SK-N-SH (cell line): ENCODE data around the gene SYDE1.

Experiments
- EP300 ChIP-seq, 2 experiments: IDR thresholded peaks; 2 replicates each; pipeline versions ENCODE4 v1.4.0 to v1.6.1; 2012; ENCODE audit warnings: borderline replicate concordance in 1 of 2, low read depth in 1 of 2, low read length in 1 of 2
- GATA2 ChIP-seq: sonication (generic); formaldehyde crosslinking; IDR thresholded peaks from 2 replicates; pipeline ENCODE4 v1.5.0; 2020; ENCODE audit warnings: mild to moderate bottlenecking, missing genetic modification reagents
- POLR2AphosphoS5 ChIP-seq: IDR thresholded peaks from 2 replicates; pipeline ENCODE4 v1.6.1; 2012; ENCODE audit warnings: low read depth, low read length
- RAD21 ChIP-seq: IDR thresholded peaks from 2 replicates; pipeline ENCODE4 v1.6.1; 2012; ENCODE audit warnings: mild to moderate bottlenecking, low read length
- RFX5 ChIP-seq: IDR thresholded peaks from 2 replicates; pipeline ENCODE4 v1.6.1; 2012; ENCODE audit warnings: mild to moderate bottlenecking, improper control_type of control experiment, low read length
- RXRA ChIP-seq: IDR thresholded peaks from 2 replicates; pipeline ENCODE4 v1.4.0; 2012; ENCODE audit warnings: low read depth, mild to moderate bottlenecking, borderline replicate concordance
- TCF12 ChIP-seq: IDR thresholded peaks from 2 replicates; pipeline ENCODE4 v1.4.0; 2012
- TF ChIP-seq, protein P1 (sequence below): fragments of 200-600 bp; sonication (generic); IDR thresholded peaks from 2 replicates; pipeline ENCODE4 v1.6.1; 2017; ENCODE audit warnings: antibody characterized with exemption, mild to moderate bottlenecking, moderate library complexity
- TF ChIP-seq, protein P2 (sequence below): IDR thresholded peaks from 2 replicates; pipeline ENCODE4 v1.6.1; 2012; ENCODE audit warnings: mild to moderate bottlenecking, low read depth, low read length, moderate library complexity
- TF ChIP-seq, protein P3 (sequence below): IDR thresholded peaks from 2 replicates; pipeline ENCODE4 v1.4.0; 2012; ENCODE audit warnings: low read depth

DNA sequence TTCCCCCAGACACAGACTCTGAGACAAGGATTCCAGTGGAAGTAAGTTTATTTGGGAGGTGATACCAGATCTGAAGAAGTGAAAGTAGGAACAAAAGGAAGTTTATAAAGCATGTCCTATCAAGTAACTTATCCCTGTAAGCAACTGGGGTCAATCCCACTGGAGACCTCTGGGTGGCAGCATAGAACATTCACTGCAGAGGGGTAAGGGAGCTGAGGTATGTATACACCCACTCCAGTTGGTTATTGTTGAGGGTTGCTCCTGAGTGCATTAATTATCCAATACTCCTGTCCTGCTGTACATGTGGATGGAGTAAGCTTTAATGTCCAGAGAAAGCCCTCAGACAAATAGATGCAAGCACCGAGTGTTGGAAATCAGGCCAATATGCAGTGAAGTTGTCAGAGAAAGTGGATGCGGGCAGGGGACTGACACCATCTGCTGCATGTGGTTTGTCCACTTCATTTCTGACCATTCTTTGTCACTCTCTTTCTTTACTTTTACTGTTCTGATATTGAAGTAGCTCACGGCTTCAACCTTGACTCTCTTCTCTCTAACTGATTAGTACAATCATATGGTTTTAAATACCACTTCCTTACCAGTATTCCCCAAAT is 46.9 kb downstream of the SYDE1 start:
- TF ChIP-seq, protein P1, sequence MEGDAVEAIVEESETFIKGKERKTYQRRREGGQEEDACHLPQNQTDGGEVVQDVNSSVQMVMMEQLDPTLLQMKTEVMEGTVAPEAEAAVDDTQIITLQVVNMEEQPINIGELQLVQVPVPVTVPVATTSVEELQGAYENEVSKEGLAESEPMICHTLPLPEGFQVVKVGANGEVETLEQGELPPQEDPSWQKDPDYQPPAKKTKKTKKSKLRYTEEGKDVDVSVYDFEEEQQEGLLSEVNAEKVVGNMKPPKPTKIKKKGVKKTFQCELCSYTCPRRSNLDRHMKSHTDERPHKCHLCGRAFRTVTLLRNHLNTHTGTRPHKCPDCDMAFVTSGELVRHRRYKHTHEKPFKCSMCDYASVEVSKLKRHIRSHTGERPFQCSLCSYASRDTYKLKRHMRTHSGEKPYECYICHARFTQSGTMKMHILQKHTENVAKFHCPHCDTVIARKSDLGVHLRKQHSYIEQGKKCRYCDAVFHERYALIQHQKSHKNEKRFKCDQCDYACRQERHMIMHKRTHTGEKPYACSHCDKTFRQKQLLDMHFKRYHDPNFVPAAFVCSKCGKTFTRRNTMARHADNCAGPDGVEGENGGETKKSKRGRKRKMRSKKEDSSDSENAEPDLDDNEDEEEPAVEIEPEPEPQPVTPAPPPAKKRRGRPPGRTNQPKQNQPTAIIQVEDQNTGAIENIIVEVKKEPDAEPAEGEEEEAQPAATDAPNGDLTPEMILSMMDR: peak; percentile 61
- no peak for TF ChIP-seq GATA2 (CRISPR knock-in tag)
- TF ChIP-seq, protein P2, sequence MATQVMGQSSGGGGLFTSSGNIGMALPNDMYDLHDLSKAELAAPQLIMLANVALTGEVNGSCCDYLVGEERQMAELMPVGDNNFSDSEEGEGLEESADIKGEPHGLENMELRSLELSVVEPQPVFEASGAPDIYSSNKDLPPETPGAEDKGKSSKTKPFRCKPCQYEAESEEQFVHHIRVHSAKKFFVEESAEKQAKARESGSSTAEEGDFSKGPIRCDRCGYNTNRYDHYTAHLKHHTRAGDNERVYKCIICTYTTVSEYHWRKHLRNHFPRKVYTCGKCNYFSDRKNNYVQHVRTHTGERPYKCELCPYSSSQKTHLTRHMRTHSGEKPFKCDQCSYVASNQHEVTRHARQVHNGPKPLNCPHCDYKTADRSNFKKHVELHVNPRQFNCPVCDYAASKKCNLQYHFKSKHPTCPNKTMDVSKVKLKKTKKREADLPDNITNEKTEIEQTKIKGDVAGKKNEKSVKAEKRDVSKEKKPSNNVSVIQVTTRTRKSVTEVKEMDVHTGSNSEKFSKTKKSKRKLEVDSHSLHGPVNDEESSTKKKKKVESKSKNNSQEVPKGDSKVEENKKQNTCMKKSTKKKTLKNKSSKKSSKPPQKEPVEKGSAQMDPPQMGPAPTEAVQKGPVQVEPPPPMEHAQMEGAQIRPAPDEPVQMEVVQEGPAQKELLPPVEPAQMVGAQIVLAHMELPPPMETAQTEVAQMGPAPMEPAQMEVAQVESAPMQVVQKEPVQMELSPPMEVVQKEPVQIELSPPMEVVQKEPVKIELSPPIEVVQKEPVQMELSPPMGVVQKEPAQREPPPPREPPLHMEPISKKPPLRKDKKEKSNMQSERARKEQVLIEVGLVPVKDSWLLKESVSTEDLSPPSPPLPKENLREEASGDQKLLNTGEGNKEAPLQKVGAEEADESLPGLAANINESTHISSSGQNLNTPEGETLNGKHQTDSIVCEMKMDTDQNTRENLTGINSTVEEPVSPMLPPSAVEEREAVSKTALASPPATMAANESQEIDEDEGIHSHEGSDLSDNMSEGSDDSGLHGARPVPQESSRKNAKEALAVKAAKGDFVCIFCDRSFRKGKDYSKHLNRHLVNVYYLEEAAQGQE: no peak
- no peak for TF ChIP-seq RXRA
- no peak for TF ChIP-seq EP300 (IDR thresholded peaks at IDR 0.05; ENCODE audit: borderline replicate concordance in 1 of 2, low read depth in 1 of 2, low read length in 1 of 2)
- TF ChIP-seq, protein P3, sequence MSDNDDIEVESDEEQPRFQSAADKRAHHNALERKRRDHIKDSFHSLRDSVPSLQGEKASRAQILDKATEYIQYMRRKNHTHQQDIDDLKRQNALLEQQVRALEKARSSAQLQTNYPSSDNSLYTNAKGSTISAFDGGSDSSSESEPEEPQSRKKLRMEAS: no peak
- TF ChIP-seq POLR2AphosphoS5: no peak
- no peak for TF ChIP-seq TCF12
- TF ChIP-seq RAD21: peak; percentile 38
- no peak for TF ChIP-seq RFX5
